22Rv1 (cell line): ENCODE results near the gene VTN.
A peak's percentile ranks its signal among the peaks of the same experiment; 100 is the strongest.

Experiments used
- H3K27ac ChIP-seq: fragments of 450-650 bp; 2 replicates; pipeline ENCODE4 v1.5.1; 2017
- CTCF ChIP-seq: fragments of 450-650 bp; IDR thresholded peaks from 2 replicates; pipeline ENCODE4 v1.5.1; 2017; ENCODE audit warnings: mild to moderate bottlenecking
- ZFX ChIP-seq: fragments of 450-650 bp; IDR thresholded peaks from 2 replicates; pipeline ENCODE4 v1.6.1; 2017; ENCODE audit warnings: antibody characterized with exemption, borderline replicate concordance

The VTN gene

DNA sequence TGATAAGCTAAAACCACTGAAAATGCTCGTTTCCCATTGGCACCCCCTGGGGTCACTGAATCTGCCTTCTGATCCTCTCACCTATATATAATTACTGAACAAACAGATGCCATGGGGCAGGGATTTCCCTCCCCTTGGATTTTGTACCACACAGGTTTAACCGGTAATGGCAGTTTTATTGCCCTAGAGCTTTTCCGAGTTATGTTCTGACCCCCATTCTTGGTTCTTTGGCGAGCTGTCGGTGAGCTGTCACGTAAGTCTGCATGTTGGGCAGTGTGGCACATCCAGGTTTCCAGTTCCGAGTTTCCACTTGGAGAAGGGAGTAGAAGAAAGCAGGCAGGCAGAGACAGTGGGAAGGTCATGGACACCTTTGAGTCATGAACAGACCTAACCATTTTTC is 44.0 kb downstream of the VTN start:
- peak overlapping the region; percentile 56 for H3K27ac ChIP-seq
- no peak for TF ChIP-seq CTCF
- TF ChIP-seq ZFX, result no peak

GRCh38 chr17:28325211-28325610 is 44.9 kb downstream of the VTN start:
- TF ChIP-seq ZFX (no peak), CTCF (no peak)
- peak overlapping the region; percentile 56 for H3K27ac ChIP-seq

- H3K27ac ChIP-seq, result peak overlapping the region; percentile 18; the same call in 1 of the 2 replicates
- TF ChIP-seq ZFX, result no peak
- no peak for TF ChIP-seq CTCF
Observed at GRCh38 chr17:28324781-28325180, 45.3 kb downstream of the VTN start.

DNA sequence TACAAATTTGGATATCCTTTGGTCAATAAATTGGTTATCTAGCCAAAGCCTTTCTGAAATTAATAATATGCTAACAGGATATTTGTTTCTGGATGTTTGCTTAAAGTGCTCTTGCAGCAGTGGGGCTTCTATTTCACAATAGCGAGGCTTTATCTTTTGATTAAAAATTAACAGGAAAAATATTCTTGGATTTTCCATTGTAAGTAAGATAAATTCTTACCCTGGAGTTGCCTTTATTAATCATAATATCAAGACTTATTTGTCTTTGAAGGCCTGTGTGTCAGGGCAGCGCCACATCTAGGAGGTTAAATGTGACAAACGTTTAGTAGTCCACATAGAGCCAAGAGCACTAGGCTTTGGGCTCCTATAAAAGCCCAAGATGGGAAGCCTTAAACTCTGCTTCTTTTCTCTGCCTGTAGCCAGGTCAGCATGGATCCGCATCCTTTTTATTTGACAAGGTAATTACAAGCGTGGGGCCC is 45.8 kb downstream of the VTN start:
- peak overlapping the region; percentile 18; the same call in 1 of the 2 replicates for H3K27ac ChIP-seq
- TF ChIP-seq ZFX, result no peak
- TF ChIP-seq CTCF, result no peak

DNA sequence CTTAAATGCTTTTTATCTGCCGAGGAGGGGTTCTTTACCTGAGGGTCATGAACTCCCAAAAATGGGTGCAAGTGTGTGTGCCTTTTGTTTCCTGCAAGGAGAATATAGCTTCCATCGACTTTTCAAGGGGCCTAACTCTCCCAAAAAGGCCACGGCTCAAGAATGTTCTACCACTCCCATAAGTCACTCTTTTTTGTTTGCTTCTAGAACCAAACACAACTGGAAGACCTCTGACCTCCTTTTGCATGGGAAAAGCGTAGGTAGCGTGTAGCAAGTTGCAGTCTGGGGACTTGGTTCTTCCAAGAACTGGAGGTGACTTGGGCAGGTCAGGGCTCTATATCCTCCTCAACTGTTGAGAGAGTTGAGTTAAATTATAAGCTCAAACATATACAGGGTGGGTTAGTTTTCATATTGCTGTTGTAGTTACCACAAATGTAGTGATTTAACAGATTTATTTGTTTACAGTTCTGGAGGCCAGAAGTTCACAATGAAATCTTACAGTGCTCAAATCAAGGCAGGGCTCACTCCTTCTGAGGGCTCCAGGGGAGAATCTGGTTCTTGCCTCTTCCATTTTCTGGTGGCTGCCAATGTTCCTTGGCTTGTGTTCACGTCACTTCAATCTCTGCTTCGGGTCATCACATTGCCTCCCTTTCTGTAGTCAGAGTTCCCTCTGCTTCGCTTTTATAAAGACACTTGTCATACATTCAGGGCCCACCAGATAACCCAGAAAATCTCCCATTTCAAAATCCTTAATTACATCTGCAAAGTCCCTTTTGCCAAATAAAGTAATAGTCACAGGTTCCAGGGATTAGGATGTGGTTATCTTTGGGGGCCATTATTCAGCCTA is 49.7 kb downstream of the VTN start:
- H3K27ac ChIP-seq, result peak overlapping the region; percentile 85
- TF ChIP-seq ZFX (no peak), CTCF (no peak)

DNA sequence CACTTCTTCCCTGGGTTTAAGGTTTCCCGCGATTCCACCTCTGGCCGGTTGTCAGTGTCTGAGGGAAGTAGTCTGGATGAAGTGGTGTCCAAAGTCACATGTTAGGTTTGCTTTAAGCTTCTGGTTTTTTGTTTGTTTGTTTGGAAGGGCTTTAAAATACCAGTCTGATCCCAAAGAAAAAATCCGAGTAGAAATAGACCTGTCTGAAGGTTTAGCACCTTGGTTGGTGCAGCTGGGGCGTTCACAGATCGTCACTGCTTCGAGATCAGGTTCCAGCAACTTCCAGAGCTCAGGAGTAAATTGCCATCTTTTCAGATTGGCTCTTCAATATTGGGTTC is 50.5 kb downstream of the VTN start:
- TF ChIP-seq CTCF (no peak), ZFX (no peak)
- peak overlapping the region; percentile 85 for H3K27ac ChIP-seq

DNA sequence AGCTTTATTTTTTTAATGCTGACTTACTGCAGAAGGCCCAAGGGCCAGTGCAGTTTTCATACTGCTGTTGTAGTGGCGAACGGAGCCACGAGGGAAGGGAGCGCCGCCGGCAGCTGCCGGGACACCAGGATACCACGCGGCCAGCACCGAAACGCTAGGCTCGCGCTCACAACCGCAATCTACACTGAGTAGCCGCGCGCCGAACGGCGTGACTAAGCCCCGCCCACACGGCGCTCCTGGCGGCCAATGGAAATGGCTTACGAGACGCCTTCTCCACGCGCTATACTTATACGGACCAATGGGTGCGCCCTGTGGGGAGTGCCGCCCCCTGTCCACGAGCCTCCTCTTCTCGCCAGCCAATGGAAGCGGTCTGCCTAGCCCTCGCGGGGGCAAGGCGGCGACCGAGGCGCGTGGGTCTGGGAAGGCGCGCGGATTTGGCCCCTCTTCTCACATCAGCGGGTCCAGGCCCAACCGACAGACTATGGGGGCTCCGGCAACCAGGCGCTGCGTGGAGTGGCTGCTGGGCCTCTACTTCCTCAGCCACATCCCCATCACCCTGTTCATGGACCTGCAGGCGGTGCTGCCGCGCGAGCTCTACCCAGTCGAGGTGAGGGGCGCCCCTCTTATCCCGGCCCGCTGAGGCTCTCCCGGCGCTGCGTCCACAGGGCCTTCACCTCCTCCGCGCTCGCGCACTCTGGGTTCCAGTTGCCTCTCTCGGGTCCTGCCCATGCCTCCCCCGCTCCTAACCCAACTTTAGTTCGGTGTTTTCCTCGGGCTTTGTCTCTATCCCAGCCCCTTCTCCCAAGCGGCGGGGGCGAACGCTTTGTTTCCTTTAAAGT is 51.1 kb downstream of the VTN start, which contains the start of gene TMEM97:
TSS of gene TMEM97 (plus strand) at position 442 of the 839 bp plus-strand sequence. CDS start at position 482, 40 bp downstream.
- peak within 1 kb of the TSS; percentile 85 for H3K27ac ChIP-seq
- no peak for TF ChIP-seq CTCF
- TF ChIP-seq ZFX, result no peak
